ENCODE data around the gene KLF9. TPM values are rescaled to one million over a fixed set of nuclear protein-coding genes. Genes with fewer than 3 reads are reported as not detected.

Gene KLF9
- total RNA-seq, 1 experiment from 2014 or later: 0.44 TPM

- Histone ChIP-seq H3K9me3 (ENCODE audit: low read length) (no peaks in the 10 kb centered on the region), H3K4me1 (ENCODE audit: insufficient read depth, low read length) (no peaks in the 10 kb centered on the region), H2AFZ (ENCODE audit: low read length) (no peak overlapping the region), H3F3A (ENCODE audit: low read length, unreplicated experiment) (no peaks in the 10 kb centered on the region), H4K20me1 (ENCODE audit: low read length) (no peaks in the 10 kb centered on the region), H3K79me2 (ENCODE audit: low read length) (no peaks in the 10 kb centered on the region), H3K36me3 (ENCODE audit: low read depth, low read length) (no peaks in the 10 kb centered on the region), H3K9me2 (replicated peaks; ENCODE audit: low read length) (no peaks in the 10 kb centered on the region), H3K9ac (ENCODE audit: low read length) (no peak overlapping the region), H3K4me3 (ENCODE audit: low read length) (no peak overlapping the region), H3K27ac (ENCODE audit: low read length) (no peak overlapping the region), H3K4me2 (ENCODE audit: low read length) (no peak overlapping the region), H3K27me3 (ENCODE audit: low read length) (no peaks in the 10 kb centered on the region)
- no peak for ATAC-seq
- ChIA-PET CTCF (no interaction called here), POLR2A (ENCODE audit: unreplicated experiment) (no interaction called here)
- BruUV-seq (replicated peaks): no TSS peak
- intact Hi-C loops (cut with micrococcal nuclease): no loop called here
- DNase-seq: no peak
- TF ChIP-seq EZH2phosphoT487 (IDR thresholded peaks at IDR 0.05; ENCODE audit: borderline replicate concordance, low read length) (no peak), EZH2 (IDR thresholded peaks at IDR 0.05; ENCODE audit: low read length, unreplicated experiment) (no peak), CTCF (conservative IDR thresholded peaks at IDR 0.05; ENCODE audit: low read depth, low read length) (no peak)
Measured at GRCh38 chr9:70400107-70400892, 14.2 kb downstream of the KLF9 start.

DNA sequence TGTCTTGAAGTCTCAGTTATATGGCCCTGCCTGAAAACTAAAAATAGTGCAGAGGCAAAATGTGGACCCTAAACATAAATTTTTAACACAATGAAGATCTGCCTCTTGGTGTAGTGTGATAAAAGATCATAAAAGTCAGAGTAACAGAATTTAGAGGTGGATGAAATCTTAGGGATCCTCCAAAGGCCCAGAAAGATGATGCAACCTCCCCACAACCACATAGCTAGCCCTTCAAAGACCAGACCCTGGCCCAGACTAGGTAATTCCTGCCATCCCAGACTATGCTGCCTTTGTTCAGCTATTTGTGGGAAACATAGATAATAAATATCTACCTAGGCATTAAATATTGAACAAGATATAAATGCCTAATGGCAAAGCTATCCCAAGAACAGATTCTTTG, 15.3 kb downstream of the KLF9 start:
- no peaks in the 10 kb centered on the region for H3K9me3 ChIP-seq (ENCODE audit: low read length)
- H3K79me2 ChIP-seq (ENCODE audit: low read length): no peaks in the 10 kb centered on the region
- POLR2A ChIA-PET (ENCODE audit: unreplicated experiment): no interaction called here
- no peak overlapping the region for H3K27ac ChIP-seq (ENCODE audit: low read length)
- H3K4me2 ChIP-seq (ENCODE audit: low read length): no peak overlapping the region
- intact Hi-C loops (cut with micrococcal nuclease): no loop called here
- no TSS peak for BruUV-seq (replicated peaks)
- H3F3A ChIP-seq (ENCODE audit: low read length, unreplicated experiment): no peaks in the 10 kb centered on the region
- H3K4me1 ChIP-seq (ENCODE audit: insufficient read depth, low read length): no peaks in the 10 kb centered on the region
- 0 out of 2 replicates have a peak, but pooled peaks cover 6% of the 10 kb centered on the region for H3K27me3 ChIP-seq (ENCODE audit: low read length)
- H4K20me1 ChIP-seq (ENCODE audit: low read length): no peaks in the 10 kb centered on the region
- no peaks in the 10 kb centered on the region for H3K9me2 ChIP-seq (replicated peaks; ENCODE audit: low read length)
- H2AFZ ChIP-seq (ENCODE audit: low read length): no peak overlapping the region
- no peak for ATAC-seq
- TF ChIP-seq EZH2 (IDR thresholded peaks at IDR 0.05; ENCODE audit: low read length, unreplicated experiment): no peak
- no peak for TF ChIP-seq EZH2phosphoT487 (IDR thresholded peaks at IDR 0.05; ENCODE audit: borderline replicate concordance, low read length)
- CTCF ChIA-PET: no interaction called here
- no peak overlapping the region for H3K9ac ChIP-seq (ENCODE audit: low read length)
- no peaks in the 10 kb centered on the region for H3K36me3 ChIP-seq (ENCODE audit: low read depth, low read length)
- H3K4me3 ChIP-seq (ENCODE audit: low read length): no peak overlapping the region
- no peak for DNase-seq

DNA sequence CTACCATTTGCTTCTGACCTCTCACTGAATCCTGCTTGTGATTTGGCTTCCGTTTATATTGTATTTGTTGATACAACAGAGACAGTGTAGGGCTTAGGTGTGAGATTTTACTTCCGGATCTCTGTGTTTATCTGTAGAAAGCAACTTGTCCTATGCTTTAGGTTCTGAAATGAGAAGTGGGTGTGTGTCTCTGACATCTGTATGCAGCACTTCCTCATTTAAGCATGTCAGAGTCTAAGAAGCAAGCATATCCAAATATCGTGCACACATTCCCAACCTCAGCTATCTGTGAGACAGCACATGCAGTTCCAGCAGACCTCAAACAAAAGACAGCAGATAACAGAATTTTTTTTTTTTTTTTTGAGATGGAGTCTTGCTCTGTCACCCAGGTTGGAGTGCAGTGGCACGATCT, 16.3 kb downstream of the KLF9 start:
- no peaks in the 10 kb centered on the region for H3K36me3 ChIP-seq (ENCODE audit: low read depth, low read length)
- no peak overlapping the region for H3K27ac ChIP-seq (ENCODE audit: low read length)
- BruUV-seq (replicated peaks): no TSS peak
- POLR2A ChIA-PET (ENCODE audit: unreplicated experiment): no interaction called here
- no peak overlapping the region for H3K4me2 ChIP-seq (ENCODE audit: low read length)
- CTCF ChIA-PET: no interaction called here
- H3K9me3 ChIP-seq (ENCODE audit: low read length): no peaks in the 10 kb centered on the region
- H4K20me1 ChIP-seq (ENCODE audit: low read length): no peaks in the 10 kb centered on the region
- H3K79me2 ChIP-seq (ENCODE audit: low read length): no peaks in the 10 kb centered on the region
- no peak for DNase-seq
- H3K9ac ChIP-seq (ENCODE audit: low read length): no peak overlapping the region
- H3K9me2 ChIP-seq (replicated peaks; ENCODE audit: low read length): no peaks in the 10 kb centered on the region
- H3F3A ChIP-seq (ENCODE audit: low read length, unreplicated experiment): no peaks in the 10 kb centered on the region
- H3K27me3 ChIP-seq (ENCODE audit: low read length): 0 out of 2 replicates have a peak, but pooled peaks cover 6% of the 10 kb centered on the region
- no peak for ATAC-seq
- no peak overlapping the region for H3K4me3 ChIP-seq (ENCODE audit: low read length)
- H2AFZ ChIP-seq (ENCODE audit: low read length): no peak overlapping the region
- intact Hi-C loops (cut with micrococcal nuclease): no loop called here
- TF ChIP-seq CTCF (conservative IDR thresholded peaks at IDR 0.05; ENCODE audit: low read depth, low read length): no peak
- no peaks in the 10 kb centered on the region for H3K4me1 ChIP-seq (ENCODE audit: insufficient read depth, low read length)
